Liver (tissue), 3 donors: ENCODE measurements around the gene ATP4B.

Experiments
- ATF3 ChIP-seq: IDR thresholded peaks from 2 replicates; pipeline ENCODE4 v1.6.1; 2016; ENCODE audit warnings: antibody characterized with exemption
- CTCF ChIP-seq: fragments of 150-350 bp; IDR thresholded peaks from 2 replicates; pipeline ENCODE4 v1.5.1; 2017; ENCODE audit warnings: improper control_type of control experiment, low read depth, low read length; ENCODE audit not compliant: missing input control
- EGR1 ChIP-seq, 2 donors: IDR thresholded peaks; 2 replicates each; pipeline ENCODE4 v1.6.1; 2016 to 2018; ENCODE audit warnings: antibody characterized with exemption in 2 of 2, low read depth in 2 of 2
- GABPA ChIP-seq, 2 donors: IDR thresholded peaks in 1 of 2; conservative IDR thresholded peaks in 1 of 2; 2 replicates each; pipeline ENCODE4 v1.6.1; 2016; ENCODE audit warnings: antibody characterized with exemption in 2 of 2, mild to moderate bottlenecking in 1 of 2, moderate library complexity in 1 of 2
- JUND ChIP-seq, 2 donors: IDR thresholded peaks; 2 replicates each; pipeline ENCODE4 v1.6.1; 2016; ENCODE audit warnings: antibody characterized with exemption in 2 of 2
- MAX ChIP-seq: IDR thresholded peaks from 2 replicates; pipeline ENCODE4 v1.6.1; 2016; ENCODE audit warnings: antibody characterized with exemption
- RAD21 ChIP-seq, 2 donors: IDR thresholded peaks; 2 replicates each; pipeline ENCODE4 v1.6.1; 2016; ENCODE audit warnings: antibody characterized with exemption in 2 of 2, mild to moderate bottlenecking in 2 of 2
- REST ChIP-seq: IDR thresholded peaks from 2 replicates; pipeline ENCODE4 v1.6.1; 2016; ENCODE audit warnings: antibody characterized with exemption, mild to moderate bottlenecking
- SP1 ChIP-seq: IDR thresholded peaks from 2 replicates; pipeline ENCODE4 v1.6.1; 2018; ENCODE audit warnings: antibody characterized with exemption, mild to moderate bottlenecking
- TAF1 ChIP-seq: conservative IDR thresholded peaks from 2 replicates; pipeline ENCODE4 v1.6.1; 2016; ENCODE audit warnings: antibody characterized with exemption, mild to moderate bottlenecking
- YY1 ChIP-seq: IDR thresholded peaks from 2 replicates; pipeline ENCODE4 v1.6.1; 2016; ENCODE audit warnings: antibody characterized with exemption, mild to moderate bottlenecking
- donor health status: healthy.
- donor health status: healthy.

GRCh38 chr13:113635048-113635420 lies 23.0 kb downstream of the ATP4B start:
- no peak for TF ChIP-seq MAX
- TF ChIP-seq CTCF = no peak
- TF ChIP-seq RAD21 (IDR thresholded peaks at IDR 0.05) = no peak
- TF ChIP-seq GABPA (IDR thresholded peaks at IDR 0.05 in 1 of 2, conservative IDR thresholded peaks at IDR 0.05 in 1 of 2) = no peak
- TF ChIP-seq SP1 = no peak
- no peak for TF ChIP-seq EGR1 (IDR thresholded peaks at IDR 0.05; ENCODE audit: low read depth in 2 of 2)
- TF ChIP-seq REST = no peak
- no peak for TF ChIP-seq ATF3
- TF ChIP-seq JUND (IDR thresholded peaks at IDR 0.05) = no peak
- TF ChIP-seq YY1 = no peak
- TF ChIP-seq TAF1 = no peak
